CD4-positive, alpha-beta T cell treated with Interleukin-12 subunit alpha and Interleukin-12 subunit beta, for 1 hour (primary cell): ENCODE data around the gene USP24.

ENCODE experiments used
- DNase-seq: peaks from one replicate; pipeline ENCODE4 v3.0.0-alpha.2; 2020

Gene USP24

DNA sequence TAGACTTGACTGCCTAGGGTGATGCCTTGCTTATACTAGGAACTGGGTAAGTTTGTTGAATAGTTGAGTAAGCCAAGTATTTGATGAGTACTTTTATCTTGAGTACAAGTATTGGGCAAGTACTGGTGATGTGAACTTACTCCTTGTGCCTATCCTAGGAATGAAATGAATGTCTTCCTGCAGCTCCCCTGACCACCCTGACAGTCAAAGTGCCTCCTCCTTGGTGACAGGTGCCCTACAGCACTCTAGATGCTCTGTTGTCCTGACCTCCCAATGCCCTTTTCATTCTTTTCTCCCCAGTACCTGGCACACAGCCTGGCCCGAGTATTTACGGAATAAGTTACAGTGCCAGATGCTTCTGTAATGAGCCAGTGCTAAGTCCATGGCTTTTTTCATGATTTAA, 150.3 kb downstream of the USP24 start:
- DNase-seq = no peak

- DNase-seq = no peak
These were observed 151.0 kb downstream of the USP24 start for GRCh38 chr1:55064071-55064581.

GRCh38 chr1:55063577-55063942, 151.6 kb downstream of the USP24 start:
- DNase-seq = no peak

- DNase-seq = no peak
These were observed 152.2 kb downstream of the USP24 start for GRCh38 chr1:55062801-55063576.

GRCh38 chr1:55061706-55062321, 153.3 kb downstream of the USP24 start:
- DNase-seq = no peak

DNA sequence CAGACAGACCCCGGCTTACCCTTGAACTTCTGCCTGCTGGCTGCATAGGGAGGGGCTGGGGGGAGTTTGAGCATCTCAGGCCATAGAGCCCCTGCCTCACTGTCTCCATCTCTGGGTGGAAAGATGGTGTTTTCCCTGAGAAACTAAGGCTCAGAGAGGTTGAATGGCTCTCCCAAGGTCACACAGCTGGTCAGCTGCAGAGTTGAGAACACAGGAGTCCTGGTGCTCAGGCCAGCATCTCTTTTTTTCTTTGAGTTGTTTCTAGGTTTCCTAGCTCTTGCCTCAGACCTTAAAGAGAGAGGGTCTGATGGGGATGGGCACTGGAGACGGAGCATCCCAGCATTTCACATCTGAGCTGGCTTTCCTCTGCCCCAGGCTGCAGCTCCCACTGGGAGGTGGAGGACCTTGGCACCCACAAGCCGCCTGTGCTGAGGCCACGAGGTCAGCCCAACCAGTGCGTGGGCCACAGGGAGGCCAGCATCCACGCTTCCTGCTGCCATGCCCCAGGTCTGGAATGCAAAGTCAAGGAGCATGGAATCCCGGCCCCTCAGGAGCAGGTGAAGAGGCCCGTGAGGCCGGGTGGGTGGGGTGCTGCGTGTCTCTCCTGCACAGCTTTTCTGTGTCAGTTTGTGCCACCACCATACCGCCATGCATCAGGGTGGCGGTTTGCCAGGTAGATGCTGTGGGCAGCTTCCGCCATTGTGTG, 154.0 kb downstream of the USP24 start:
- no peak for DNase-seq

DNA sequence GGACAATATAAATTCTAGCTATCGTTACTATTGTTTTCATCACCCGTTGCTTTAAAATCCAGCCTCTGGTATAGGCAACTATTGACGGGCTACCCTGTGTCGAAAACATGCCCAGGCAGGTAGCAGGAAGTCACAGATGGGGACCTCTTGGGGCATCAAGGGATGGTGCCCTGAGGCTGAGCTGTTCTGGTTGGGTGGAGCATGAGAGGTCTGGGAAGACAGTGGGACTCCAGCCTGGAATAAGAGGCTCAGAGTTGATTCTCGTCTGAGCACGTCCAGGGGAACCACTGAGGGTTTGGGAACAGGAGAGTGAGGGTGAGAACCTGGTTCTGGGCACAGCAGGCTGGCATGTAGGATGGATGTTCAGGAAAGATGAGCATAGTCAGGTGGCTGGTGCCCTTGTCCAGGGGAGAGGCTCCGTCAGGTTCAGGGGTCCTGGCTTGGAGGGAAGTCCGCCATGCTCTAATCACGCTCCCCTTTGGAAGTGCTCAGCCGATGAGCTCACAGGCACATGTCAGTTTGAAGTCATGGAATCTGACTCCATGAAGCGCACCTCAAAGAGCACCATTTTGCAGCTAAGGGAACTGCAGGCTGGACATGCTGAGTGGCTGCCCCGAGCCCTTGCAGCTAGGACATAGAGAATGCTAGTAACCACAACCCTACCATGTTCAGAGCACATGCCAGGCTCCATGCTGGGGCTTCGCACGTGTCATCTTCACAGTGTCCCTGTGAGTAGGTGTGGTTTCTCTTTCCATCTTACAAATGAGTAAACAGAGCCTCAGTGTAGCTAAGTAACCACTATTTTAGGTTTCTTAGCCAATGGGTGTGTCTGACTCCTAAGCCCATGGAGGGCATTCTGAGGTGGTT, 154.8 kb downstream of the USP24 start:
- DNase-seq = no peak

- no peak for DNase-seq
These were observed 155.6 kb downstream of the USP24 start for GRCh38 chr1:55059302-55060132.

- no peak for DNase-seq
These were observed 157.2 kb downstream of the USP24 start for GRCh38 chr1:55057956-55058298.

DNA sequence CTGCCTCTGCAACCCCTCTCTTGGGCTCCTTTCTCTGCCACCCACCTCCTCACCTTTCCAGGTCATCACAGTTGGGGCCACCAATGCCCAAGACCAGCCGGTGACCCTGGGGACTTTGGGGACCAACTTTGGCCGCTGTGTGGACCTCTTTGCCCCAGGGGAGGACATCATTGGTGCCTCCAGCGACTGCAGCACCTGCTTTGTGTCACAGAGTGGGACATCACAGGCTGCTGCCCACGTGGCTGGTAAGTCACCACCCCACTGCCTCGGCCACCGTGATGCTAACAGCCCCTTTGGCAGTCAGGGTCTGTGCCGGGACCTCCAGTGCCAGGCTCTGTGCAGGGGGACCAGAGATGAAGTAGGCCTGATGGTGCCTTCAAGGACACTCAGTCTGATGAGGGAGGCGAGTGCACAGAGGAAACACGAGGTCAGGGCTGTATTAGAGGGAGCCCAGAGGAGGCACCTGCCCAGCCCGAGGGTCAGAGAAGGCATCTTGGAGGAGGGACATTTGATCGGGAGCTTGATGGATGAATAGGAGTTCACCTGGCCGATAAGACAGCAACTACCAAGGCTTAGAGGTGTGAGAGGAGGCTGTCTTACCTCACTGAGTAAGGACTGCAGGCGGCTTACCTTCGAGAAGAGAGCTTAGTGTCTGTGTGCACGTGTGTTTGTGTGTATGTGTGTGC, 157.8 kb downstream of the USP24 start:
- no peak for DNase-seq

DNA sequence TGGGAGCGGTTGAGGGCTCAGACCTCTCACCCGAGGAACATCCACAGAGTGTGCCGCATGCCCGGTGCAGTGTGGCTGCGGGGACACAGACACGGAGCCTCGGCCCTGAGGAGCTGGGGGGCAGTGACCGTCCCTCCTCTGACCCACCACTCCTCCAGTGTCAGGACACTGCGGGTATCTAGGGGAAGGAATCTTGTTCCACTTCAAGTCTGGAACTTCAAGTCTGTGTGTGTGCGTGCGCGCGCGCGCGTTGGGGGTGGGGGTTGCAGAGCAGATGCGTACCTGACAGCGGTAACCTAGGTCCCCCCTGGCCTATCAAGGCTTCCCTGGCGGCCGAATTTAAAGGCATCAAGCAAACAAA, 158.6 kb downstream of the USP24 start:
- DNase-seq = no peak

GRCh38 chr1:55055951-55056631, 159.1 kb downstream of the USP24 start:
- no peak for DNase-seq

GRCh38 chr1:55055084-55055882, 159.9 kb downstream of the USP24 start:
- no peak for DNase-seq

- DNase-seq = no peak
These were observed 160.8 kb downstream of the USP24 start for GRCh38 chr1:55054396-55054795.

GRCh38 chr1:55053265-55053954, 161.8 kb downstream of the USP24 start:
- no peak for DNase-seq

DNA sequence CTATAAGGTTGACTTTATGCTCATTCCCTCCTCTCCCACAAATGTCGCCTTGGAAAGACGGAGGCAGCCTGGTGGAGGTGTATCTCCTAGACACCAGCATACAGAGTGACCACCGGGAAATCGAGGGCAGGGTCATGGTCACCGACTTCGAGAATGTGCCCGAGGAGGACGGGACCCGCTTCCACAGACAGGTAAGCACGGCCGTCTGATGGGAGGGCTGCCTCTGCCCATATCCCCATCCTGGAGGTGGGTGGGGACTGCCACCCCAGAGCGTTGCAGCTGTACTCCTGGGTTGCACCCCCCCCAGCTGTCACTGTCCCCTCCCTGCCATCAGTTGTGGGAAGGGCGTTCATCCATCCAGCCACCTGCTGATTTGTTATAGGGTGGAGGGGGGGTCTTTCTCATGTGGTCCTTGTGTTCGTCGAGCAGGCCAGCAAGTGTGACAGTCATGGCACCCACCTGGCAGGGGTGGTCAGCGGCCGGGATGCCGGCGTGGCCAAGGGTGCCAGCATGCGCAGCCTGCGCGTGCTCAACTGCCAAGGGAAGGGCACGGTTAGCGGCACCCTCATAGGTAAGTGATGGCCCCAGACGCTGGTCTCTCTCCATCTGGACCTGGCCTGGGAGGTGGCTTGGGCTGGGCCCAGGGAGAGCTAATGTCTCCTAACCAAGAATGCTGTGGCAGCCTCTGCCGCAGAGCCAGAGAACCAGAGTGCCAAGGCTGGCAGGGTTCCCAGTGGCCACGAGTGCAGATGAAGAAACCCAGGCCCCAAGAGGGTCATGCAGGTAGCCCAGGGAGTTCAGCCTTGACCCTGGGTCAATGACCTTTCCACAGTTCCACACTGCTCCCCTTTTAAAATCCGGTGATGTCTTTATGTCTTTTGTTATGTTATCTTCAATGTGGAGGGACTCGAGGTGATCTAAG, 162.7 kb downstream of the USP24 start:
- DNase-seq = no peak

DNA sequence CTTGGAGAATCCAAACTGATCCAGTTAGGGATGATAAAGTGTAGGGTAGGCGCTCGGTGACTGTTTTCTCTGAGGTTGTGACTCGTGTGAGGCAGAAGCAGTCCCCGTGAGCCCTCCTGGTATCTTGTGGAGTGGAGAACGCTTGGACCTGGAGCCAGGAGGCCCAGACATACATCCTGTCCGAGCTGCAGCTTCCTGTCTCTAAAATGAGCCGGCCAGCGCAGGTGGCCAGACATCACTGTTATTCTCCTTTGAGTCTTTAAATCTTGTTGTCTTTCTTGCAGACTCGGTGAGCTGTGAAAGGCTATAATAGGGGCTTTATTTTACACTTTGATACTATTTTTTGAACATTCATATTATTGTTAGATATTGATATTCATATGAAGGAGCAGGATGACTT, 163.5 kb downstream of the USP24 start:
- no peak for DNase-seq

DNA sequence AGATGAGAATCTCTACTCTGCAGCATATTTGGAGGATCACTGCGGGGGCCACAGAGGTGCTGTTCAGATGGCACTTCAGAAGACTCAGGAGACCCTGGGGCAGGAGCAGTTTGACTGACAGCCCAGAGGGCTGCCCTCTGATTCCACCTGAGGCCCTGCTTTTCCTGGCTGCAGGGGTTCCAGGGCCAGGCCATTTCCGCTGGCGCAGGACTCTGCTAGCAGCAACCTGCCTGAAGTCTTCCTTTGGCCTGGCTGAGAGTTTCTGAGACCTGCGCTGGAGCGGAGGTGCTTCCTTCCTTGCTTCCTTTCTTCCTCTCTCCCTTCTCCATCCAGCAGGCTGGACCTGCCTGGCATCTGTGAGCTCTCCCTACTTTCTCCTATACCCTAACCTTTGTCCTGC, 164.0 kb downstream of the USP24 start:
- no peak for DNase-seq
